PC-9 (cell line): ENCODE data around the gene LAMP1. TPM values are rescaled to one million over a fixed set of nuclear protein-coding genes. Genes with fewer than 3 reads are reported as not detected.

Experiments used
- BruUV-seq: library from RNA; stranded (reverse); fragments of 400-500 nt; replicated peaks from 2 replicates; lab custom pipeline; 2021; lab: Mats Ljungman, UMichigan
- CTCF ChIA-PET: fragments of 300-600 bp; sonication (Branson Sonifier 250); formaldehyde crosslinking; loops from one replicate; lab custom pipeline; 2022; ENCODE audit warnings: antibody characterized with exemption; lab: Charles Lee
- POLR2A ChIA-PET: fragments of 300-600 bp; sonication (Branson Sonifier 250); formaldehyde crosslinking; loops from one replicate; lab custom pipeline; 2022; ENCODE audit warnings: antibody characterized with exemption; ENCODE audit not compliant: unreplicated experiment; lab: Charles Lee
- DNase-seq, 2 experiments: peaks; one replicate each; pipeline versions ENCODE4 v3.0.0 to v3.0.0-alpha.2; 2015 to 2022; ENCODE audit warnings: mixed read lengths in 1 of 2
- H2AFZ ChIP-seq: fragments of 200-600 bp; sonication (generic); 2 replicates; pipeline ENCODE4 v1.8.1; 2017; ENCODE audit warnings: antibody characterized with exemption
- H3F3A ChIP-seq: fragments of 200-600 bp; sonication (generic); 2 replicates; pipeline ENCODE4 v1.8.1; 2017; ENCODE audit warnings: antibody characterized with exemption, mild to moderate bottlenecking, low read depth; ENCODE audit not compliant: insufficient read depth
- H3K27ac ChIP-seq: fragments of 200-600 bp; sonication (generic); 2 replicates; pipeline ENCODE4 v1.6.1; 2016; ENCODE audit warnings: mixed run types
- H3K27me3 ChIP-seq: fragments of 200-600 bp; sonication (generic); 2 replicates; pipeline ENCODE4 v1.6.1; 2016; ENCODE audit warnings: low read depth, mixed run types; ENCODE audit not compliant: insufficient read depth
- H3K36me3 ChIP-seq: fragments of 200-600 bp; sonication (generic); 2 replicates; pipeline ENCODE4 v1.6.1; 2016; ENCODE audit warnings: low read depth, mixed run types
- H3K4me1 ChIP-seq: fragments of 200-600 bp; sonication (generic); replicated peaks from 2 replicates; pipeline ENCODE4 v1.6.1; 2016; ENCODE audit warnings: mixed run types; ENCODE audit not compliant: insufficient read depth
- H3K4me2 ChIP-seq: fragments of 200-600 bp; sonication (generic); 2 replicates; pipeline ENCODE4 v1.6.1; 2017; ENCODE audit warnings: mixed run types
- H3K4me3 ChIP-seq: fragments of 200-600 bp; sonication (generic); 2 replicates; pipeline ENCODE4 v1.6.1; 2016; ENCODE audit warnings: mixed run types
- H3K79me2 ChIP-seq: fragments of 200-600 bp; sonication (generic); 2 replicates; pipeline ENCODE4 v1.6.1; 2017; ENCODE audit warnings: low read depth, mixed run types
- H3K9me2 ChIP-seq: fragments of 200-600 bp; sonication (generic); 2 replicates; pipeline ENCODE4 v1.8.1; 2017; ENCODE audit warnings: mild to moderate bottlenecking; ENCODE audit not compliant: insufficient read depth
- H3K9me3 ChIP-seq: fragments of 200-600 bp; sonication (generic); 2 replicates; pipeline ENCODE4 v1.8.1; 2016; ENCODE audit warnings: low read depth; ENCODE audit not compliant: insufficient read depth
- H4K20me1 ChIP-seq: fragments of 200-600 bp; sonication (generic); 2 replicates; pipeline ENCODE4 v1.8.1; 2017; ENCODE audit not compliant: insufficient read depth
- EZH2 ChIP-seq: fragments of 200-600 bp; sonication (generic); IDR thresholded peaks from 2 replicates; pipeline ENCODE4 v1.8.0; 2017; ENCODE audit warnings: antibody characterized with exemption, low read depth
- intact Hi-C: fragments of 100-400 bp; cut with micrococcal nuclease; formaldehyde crosslinking; loops from one replicate; pipeline ENCODE4 v1.10.0; 2022; ENCODE audit not compliant: unreplicated experiment
- total RNA-seq: library from RNA; stranded (reverse); gene quantifications from 2 replicates; pipeline ENCODE4 v1.2.3, GENCODE V29; 2021
- TF ChIP-seq, protein P1 (sequence below): fragments of 200-600 bp; sonication (generic); conservative IDR thresholded peaks from 2 replicates; pipeline ENCODE4 v1.6.1; 2017; ENCODE audit warnings: mixed run types, antibody characterized with exemption, mild to moderate bottlenecking, moderate library complexity

LAMP1 gene
- total RNA-seq, 1 experiment from 2014 or later: 186 TPM

- ChIA-PET CTCF (no interaction called here), POLR2A (interaction anchor here (0.6 kb wide), 1 partner anchor 16 kb away, joined by 11 read pairs; no protein-coding TSS in a partner anchor)
- Histone ChIP-seq H3K4me2 (no peak overlapping the region), H3K4me1 (no peaks in the 10 kb centered on the region), H3K27me3 (no peaks in the 10 kb centered on the region), H3K36me3 (peaks cover 15% of the 10 kb centered on the region), H3K9me3 (no peaks in the 10 kb centered on the region), H3K9me2 (no peaks in the 10 kb centered on the region), H3K27ac (no peak overlapping the region), H3F3A (peaks cover 16% of the 10 kb centered on the region; the same call in 1 of the 2 replicates), H3K4me3 (no peak overlapping the region), H3K79me2 (peaks cover 10% of the 10 kb centered on the region; the same call in 1 of the 2 replicates), H2AFZ (no peak overlapping the region), H4K20me1 (peaks cover 29% of the 10 kb centered on the region)
- no peak for TF ChIP-seq EZH2
- TF ChIP-seq, protein P1, sequence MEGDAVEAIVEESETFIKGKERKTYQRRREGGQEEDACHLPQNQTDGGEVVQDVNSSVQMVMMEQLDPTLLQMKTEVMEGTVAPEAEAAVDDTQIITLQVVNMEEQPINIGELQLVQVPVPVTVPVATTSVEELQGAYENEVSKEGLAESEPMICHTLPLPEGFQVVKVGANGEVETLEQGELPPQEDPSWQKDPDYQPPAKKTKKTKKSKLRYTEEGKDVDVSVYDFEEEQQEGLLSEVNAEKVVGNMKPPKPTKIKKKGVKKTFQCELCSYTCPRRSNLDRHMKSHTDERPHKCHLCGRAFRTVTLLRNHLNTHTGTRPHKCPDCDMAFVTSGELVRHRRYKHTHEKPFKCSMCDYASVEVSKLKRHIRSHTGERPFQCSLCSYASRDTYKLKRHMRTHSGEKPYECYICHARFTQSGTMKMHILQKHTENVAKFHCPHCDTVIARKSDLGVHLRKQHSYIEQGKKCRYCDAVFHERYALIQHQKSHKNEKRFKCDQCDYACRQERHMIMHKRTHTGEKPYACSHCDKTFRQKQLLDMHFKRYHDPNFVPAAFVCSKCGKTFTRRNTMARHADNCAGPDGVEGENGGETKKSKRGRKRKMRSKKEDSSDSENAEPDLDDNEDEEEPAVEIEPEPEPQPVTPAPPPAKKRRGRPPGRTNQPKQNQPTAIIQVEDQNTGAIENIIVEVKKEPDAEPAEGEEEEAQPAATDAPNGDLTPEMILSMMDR: no peak
- no TSS peak for BruUV-seq
- intact Hi-C loops: no loop called here
- DNase-seq: no peak
Measured at GRCh38 chr13:113317031-113317430, 20.0 kb downstream of the LAMP1 start.

GRCh38 chr13:113318956-113319355, 21.9 kb downstream of the LAMP1 start:
- Histone ChIP-seq H3K27ac (no peak overlapping the region), H3K4me2 (no peak overlapping the region), H2AFZ (no peak overlapping the region), H3K9me2 (no peaks in the 10 kb centered on the region), H3K27me3 (no peaks in the 10 kb centered on the region), H3K36me3 (peaks cover 15% of the 10 kb centered on the region), H4K20me1 (peaks cover 35% of the 10 kb centered on the region), H3F3A (peaks cover 13% of the 10 kb centered on the region; the same call in 1 of the 2 replicates), H3K4me3 (no peak overlapping the region), H3K9me3 (no peaks in the 10 kb centered on the region), H3K79me2 (no peaks in the 10 kb centered on the region), H3K4me1 (no peaks in the 10 kb centered on the region)
- TF ChIP-seq, protein P1: no peak
- no peak for TF ChIP-seq EZH2
- BruUV-seq: no TSS peak
- ChIA-PET POLR2A (no interaction called here), CTCF (no interaction called here)
- intact Hi-C loops: no loop called here
- DNase-seq: no peak

DNA sequence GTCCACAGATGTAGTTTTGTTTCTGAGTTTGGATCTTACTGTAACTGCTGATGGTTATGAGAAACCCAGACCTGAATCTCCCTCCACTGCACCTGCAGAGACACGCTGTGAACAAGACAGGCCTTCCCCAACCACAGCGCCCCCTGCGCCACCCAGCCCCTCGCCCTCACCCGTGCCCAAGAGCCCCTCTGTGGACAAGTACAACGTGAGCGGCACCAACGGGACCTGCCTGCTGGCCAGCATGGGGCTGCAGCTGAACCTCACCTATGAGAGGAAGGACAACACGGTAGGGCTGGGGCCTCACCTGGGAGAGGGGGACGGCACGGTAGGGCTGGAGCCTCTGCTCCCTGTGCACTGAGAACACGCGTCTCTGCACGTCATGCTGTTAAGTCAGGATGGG, 22.3 kb downstream of the LAMP1 start:
- Histone ChIP-seq H3K9me2 (no peaks in the 10 kb centered on the region), H3F3A (peaks cover 17% of the 10 kb centered on the region; the same call in 1 of the 2 replicates), H3K4me3 (no peak overlapping the region), H3K4me2 (no peak overlapping the region), H3K9me3 (no peaks in the 10 kb centered on the region), H2AFZ (no peak overlapping the region), H3K79me2 (no peaks in the 10 kb centered on the region), H3K27me3 (no peaks in the 10 kb centered on the region), H3K4me1 (no peaks in the 10 kb centered on the region), H3K27ac (no peak overlapping the region), H3K36me3 (peaks cover 15% of the 10 kb centered on the region), H4K20me1 (peaks cover 36% of the 10 kb centered on the region)
- ChIA-PET CTCF (no interaction called here), POLR2A (no interaction called here)
- intact Hi-C loops: no loop called here
- no peak for TF ChIP-seq EZH2
- TF ChIP-seq, protein P1: no peak
- no peak for DNase-seq
- BruUV-seq: no TSS peak
